Activated CD8-positive, alpha-beta memory T cell treated with anti-CD3 and anti-CD28 coated beads, Interleukin-2, amount 50 U/mL, for 1 hour (primary cell): ENCODE data around the gene EXOC6B.

Experiments
- DNase-seq: peaks from one replicate; pipeline ENCODE4 v3.0.0-alpha.2; 2020; ENCODE audit errors: extremely low read depth

EXOC6B gene

DNA sequence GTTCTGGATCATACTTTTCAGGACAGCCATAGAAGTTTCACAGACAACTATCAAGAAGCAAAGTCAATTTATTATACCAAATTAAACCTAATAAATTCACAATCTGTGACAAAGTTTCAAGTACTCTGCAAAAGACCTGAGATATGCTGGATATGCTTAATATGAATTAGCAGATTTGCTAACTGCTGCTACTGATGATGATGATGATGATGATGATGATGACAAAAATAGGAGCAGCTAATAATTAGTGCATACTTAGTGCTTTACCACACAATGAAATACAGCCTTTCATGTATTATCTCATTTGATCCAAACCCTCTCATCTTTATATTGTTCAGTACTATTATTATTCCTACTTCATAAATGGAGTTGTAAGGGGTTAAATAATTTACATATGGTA lies 462.4 kb downstream of the EXOC6B start:
- no peak for DNase-seq

DNA sequence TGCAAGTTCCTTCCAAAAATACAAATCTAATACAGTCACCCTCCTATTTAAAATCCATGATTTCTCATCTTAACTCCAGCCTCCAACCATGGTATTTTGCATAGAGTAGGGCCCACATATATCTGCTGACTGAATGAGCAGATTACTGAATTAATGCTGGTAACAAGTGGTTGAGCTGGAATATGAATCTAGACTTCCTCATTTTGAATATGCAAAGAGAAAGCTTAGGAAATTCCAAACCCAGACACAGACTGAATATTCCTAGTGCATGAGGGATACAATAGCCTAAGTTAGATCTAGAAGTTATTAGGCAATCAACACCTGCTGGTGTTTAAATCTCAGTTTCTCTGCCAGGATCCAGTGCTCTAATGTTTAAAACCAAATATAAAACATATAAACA lies 463.1 kb downstream of the EXOC6B start:
- no peak for DNase-seq

DNA sequence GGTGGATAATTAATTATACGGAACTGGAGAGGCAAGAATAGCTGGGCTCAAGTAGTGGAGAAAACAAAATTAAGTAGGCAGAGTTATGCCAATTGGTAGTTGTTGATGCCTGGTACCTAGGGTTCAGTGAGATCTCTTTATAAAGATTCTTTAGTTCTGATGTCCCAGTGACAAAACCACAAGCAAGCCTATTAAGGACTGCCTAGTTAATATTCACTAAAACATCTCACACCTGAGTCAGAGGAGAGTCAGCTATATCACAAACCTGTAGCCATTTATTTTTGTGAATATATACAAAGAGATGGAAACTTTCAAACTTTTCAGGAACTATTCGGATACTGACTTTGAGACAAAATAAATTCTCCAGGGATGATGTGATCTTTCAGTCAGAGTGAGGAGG lies 464.3 kb downstream of the EXOC6B start:
- no peak for DNase-seq

DNA sequence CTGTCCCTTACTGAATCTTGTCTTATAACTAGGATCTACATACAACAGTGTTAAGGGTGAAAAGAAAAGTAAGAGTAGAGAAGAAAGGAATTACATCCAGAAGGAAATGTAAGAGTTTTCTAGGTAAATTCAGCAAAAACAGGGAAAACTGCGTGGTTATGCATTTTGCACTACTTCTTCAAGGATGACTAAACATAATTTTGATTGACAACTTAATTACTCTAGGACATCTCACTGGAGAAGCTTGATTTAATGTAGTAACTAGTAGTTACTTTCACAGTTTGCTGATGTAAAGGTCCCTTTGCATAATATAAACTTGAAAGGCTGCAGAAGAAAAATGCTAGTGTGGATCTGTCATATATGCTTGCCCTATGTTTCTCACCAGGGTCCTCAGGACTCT lies 464.8 kb downstream of the EXOC6B start:
- DNase-seq: no peak

DNA sequence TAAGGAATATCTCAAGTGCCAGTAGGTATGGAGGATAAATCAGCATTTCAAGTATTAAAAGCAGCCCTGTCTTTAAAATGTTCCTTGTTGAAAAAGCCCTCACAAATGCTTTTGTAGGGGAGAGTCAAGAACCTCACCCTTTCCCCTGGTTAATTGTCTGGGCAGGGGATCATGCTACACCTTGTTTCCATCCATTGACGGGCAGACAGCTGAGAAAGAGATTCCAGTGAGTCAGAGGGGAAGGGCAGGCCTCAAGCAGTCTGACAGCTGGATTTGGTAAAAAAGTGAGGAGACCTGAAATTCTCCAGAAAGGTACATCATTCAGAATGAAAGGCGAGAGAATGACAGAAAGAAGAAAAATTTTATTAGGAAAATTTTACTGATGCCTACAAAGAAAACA lies 475.0 kb downstream of the EXOC6B start:
- DNase-seq: no peak

DNA sequence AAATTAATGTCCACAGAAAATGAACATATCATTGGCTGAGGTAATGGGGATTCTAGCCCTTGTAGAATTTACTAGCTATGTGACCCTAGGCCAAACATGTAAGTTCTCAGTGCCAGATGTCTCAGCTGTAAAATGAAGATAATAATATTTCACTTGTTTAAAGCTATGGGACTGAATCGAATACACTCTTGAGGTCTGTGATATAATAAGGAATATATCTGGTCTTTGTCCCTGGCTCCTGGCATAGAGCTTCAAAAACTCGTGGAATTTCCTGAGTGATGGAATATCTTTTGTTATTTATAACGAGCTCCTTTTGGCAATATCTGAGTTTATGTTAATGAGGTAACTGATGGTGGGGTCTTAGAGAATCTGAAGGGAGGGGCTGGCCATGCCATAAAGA lies 476.8 kb downstream of the EXOC6B start:
- no peak for DNase-seq

DNA sequence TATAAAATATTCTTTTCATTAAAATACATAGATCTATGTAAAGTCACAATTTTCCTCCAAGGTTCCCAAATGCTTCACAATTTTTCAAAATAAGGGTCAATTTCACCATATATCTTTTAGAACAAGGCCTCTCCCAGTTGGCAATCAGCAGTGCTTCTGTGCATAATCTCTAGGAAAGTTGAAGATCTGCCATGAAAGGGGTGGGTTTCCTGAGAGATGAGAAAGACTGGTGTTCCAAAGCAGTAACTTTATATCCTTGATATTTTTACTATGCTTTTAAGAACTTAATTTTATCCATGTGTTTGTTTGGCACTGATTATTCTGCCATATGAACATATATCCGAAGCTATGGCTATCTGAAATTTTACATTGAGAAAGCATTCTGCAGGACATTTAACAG lies 478.8 kb downstream of the EXOC6B start:
- no peak for DNase-seq

DNA sequence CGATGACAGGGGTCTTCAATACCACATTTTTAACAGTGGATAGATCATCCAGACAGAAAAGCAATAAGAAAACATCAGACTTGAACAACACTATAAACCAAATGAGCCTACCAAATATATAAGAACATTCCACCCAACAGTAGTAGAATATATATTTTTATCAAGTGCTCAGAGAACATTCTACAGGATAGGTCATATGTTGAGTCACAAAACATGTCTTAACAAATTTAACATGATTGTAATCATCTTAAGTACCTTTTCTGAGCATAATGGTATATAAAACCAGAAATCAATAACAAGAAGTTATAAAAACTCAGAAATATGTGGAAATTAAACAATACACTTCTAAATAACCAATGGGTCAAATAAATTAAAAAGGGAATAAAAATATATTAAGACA lies 484.2 kb downstream of the EXOC6B start:
- DNase-seq: no peak

DNA sequence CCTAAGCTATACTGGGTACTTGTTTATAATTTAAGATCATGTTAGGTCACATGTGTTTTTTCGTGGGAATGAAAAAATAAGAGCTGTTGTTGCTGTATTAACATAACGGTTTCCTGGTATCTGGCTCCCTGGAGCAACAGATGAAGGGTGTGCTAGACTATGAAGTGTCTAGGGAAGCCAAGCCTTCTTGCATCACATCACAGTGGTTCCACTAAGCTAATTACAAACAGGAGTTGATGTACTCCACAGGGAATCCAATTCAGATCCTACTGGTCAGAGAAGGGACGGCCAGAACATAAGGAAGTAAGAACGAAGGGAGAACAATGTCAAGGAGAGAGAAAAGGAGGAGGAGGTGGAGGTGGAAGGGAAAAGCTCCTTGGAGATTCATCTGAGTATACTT lies 485.2 kb downstream of the EXOC6B start:
- no peak for DNase-seq

DNA sequence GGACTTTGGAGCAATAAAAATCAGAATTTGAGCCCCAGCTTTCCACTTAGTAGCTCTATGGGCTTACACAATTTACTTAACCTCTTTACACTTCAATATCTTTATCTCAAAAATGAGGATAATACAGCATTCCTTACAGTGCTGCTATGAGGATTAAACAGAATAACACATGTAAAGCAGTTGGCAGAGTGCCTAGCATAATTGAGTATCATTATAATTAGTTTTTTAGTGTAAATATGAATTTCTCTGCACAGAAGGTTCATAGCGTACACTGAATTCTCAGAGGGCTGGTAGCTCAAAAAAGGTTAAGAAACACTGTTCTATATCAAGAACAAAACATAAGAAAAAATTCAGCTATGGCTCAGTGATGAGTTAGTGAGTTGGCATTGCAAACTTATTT lies 487.8 kb downstream of the EXOC6B start:
- no peak for DNase-seq

DNA sequence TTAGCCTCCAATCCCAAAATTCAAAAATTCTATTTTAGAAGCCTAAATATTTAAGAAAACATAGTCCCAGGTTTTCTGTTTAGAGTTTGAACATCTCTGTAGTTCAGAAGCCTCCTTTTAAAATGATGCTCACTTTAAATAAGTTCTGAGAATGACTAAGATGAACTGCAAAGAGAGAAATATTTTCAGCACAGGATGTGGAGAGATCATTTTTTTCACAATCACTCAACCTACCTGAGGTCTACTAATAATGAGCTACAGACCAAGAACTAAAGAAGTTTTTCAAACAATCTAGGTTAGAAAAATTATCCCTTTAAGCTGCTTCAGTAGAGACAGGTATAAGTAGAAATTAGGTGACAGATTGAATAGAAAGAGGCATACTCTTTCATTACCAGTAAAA lies 493.1 kb downstream of the EXOC6B start:
- no peak for DNase-seq

DNA sequence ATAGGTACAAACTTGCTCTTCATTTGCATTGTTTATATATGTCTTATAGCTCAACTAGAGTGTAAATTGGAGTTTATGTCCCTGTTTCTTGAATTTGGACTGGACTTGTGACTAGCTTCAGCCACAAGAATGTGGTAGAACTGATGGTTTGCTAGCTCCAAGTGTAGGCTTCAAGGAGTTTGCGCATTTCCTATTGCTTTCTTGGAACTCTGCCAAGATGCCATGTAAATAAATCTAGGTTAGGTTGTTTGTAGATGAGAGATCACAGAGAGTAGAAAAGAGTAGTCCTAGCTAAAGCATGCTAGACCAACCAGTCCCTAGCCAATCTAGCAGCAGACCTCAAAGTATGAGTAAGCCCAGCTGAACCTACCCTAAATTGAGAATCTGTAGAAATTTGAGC lies 495.2 kb downstream of the EXOC6B start:
- no peak for DNase-seq

DNA sequence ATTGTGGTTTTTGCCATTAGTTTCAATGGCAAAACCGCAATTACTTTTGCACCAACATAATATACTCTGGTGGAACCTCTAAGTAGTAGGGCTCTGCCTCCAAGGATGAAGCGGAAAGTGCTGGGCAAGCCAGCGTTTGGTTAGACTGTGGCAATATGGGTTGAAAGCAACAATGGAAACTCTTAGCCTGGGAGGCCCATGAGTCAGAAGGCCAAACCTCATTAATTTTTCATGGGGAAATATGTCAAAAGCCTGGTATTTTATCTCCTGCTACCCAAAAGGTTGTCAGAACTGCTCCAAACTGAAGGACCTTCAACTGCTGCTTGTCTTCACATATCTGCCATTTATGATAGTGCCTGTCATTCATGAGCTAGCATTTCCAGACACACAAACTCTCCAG lies 499.1 kb downstream of the EXOC6B start:
- DNase-seq: no peak

DNA sequence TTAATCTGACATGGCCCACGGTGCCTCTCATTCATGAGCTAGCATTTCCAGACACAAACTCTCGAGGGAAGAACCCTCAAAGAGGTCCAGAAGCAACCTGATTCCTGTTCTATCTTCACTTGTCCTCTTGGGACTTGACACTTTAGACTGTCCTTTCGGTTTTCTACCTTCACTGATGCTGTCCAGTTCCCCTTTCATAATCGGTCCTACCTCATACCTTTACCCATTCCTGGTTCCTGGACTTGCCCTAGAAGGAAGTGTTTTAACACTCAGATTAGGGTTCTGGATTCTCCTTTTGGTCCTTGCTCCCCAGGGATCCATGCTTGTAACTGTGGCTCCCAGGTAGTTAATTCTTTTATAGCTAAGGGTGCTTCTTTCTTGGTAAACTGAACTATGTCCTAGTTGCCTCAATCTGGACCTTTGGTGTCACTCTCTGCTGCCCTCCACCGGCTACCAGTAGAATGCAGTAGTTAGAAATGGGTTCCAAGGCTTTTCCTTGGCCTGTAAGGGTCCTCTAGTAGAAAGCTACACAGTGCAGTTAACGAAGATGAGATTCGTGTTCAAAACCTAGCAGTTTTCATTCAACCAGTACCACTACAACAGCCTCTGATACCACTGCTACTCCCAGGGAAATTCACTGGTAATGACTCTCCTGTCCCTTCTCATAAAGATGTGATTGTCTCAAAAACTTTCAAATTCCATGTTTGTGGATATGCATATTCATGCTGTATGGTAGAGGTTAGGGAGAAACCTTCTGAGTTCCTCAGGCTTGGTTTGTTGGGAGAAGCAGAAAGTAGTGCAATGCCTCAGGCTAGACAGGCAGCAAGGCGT lies 500.0 kb downstream of the EXOC6B start:
- DNase-seq: no peak

DNA sequence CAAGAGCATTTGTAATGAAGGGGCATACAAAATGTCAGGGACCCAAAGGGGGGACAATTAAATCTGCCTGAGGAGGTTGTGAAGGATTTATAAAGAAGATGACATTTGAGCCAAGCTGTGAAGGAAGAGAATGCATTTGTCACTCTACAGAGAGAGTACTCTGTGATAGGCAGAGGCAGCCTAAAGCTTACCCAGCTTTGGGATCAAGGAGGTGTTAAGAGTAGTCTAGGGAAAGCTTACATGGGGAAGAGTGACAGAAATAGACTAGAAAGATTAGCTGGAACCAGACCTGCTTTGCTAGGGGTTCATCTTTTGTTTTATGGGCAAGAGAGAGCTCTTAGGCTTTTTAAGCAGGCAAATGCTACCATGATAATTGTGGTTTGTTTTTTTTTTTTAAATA lies 509.1 kb downstream of the EXOC6B start:
- DNase-seq: no peak

DNA sequence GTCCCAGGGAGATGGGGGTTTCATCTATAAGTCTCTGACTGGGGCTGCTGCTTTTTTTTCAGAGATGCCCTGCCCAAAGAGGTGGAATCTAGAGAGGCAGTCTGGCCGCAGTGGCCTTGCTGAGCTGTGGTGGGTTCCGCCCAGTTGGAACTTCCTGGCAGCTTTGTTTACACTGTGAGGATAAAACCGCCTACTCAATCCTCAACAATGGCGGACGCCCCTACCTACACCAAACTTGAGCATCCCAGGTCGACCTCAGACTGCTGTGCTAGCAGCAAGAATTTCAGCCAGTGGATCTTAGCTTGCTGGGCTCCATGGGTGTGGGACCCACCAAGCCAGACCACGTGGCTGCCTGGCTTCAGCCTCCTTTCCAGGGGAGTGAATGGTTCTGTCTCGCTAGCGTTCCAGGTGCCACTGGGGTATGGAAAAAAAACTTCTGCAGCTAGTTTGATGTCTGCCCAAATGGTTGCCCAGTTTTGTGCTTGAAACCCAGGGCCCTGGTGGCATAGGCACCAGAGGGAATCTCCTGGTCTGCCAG lies 525.6 kb downstream of the EXOC6B start:
- no peak for DNase-seq

DNA sequence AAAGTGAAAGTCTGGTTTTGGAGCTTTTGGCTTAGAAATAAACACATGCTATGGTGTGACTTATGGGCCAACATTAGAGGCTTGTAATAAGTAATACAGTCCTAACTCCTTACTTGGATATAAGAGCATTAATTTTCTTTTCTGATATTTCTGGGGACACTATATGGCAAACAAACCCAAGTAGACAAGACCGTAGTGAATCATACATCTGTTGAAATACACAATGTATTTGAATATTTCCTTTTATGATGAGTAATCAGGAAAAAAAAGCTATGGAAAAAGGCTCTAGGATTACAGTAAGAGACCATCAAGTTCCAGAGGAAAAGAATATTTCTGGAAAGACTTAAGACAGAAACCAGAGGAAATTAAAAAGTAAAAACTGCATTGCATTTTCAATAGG lies 532.2 kb downstream of the EXOC6B start:
- no peak for DNase-seq

DNA sequence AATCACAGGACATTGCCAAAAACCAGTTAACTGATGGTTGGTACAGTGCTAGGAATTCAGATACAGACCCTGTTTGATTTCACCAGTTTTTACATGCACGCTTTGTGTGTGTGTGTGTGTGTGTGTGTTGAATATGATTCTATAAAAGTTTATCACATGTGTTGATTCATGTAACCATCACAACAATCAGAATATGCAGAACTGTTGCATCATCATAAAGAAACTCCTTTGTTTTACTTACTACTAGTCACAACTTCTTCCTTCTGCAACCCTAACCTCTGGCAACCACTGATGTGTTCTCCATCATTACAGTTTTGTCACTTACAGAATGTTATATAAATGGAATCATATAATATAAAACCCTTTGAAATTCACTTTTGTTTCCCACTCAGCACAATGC lies 533.4 kb downstream of the EXOC6B start:
- DNase-seq: no peak

DNA sequence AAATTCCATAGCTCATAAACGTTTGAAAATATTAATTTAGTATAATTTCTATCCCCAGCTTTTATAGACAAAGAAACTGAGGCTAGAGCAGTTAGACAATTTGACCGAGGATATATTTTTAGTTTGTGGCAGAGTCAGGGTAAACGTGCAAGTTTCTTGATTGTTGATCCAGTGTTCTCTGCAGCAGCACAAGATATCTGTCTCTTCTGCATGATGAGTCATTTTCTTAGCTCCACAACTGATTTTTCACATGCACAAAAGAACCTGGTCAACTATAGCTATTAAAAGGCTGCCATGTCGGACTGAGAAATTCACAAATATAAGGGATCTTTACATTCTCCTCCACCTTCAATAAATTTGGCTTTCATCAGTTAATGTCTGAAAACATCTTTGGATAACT lies 534.8 kb downstream of the EXOC6B start:
- DNase-seq: no peak

DNA sequence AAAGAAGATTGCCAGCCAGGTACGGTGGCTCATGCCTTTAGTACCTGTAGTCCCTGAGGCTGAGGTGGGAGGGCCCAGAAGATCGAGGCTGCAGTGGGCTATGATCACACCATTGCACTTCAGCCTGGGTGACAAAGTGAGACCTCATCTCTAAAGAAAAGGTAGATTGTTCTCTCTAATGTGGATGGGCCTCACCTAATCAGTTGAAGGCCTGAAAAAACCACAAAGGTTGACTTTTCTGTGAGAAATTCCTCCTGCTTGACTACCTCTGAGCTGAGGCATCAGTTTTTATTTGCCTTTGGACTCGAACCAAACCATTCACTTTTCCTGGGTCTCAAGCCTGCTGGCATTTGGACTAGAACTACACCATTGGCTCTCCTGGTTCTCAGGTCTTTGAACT lies 536.1 kb downstream of the EXOC6B start:
- DNase-seq: no peak

DNA sequence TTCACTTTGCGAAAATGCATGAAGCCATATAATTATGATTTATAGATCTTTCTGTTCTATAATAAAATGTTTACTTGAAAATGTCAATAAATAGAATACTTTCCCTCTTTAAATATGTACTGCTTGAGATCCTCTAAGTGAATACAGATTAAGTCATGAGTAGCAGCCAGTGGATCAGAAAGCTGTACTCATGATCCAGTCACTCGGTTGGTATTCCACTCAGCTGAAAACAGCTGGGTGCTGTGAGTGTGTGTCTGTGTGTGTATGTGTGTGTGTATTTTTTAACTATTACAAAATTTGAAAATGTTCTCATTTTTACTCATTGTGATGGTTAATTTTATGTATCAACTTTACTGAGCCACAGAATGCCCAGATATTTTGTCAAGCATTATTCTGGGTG lies 536.5 kb downstream of the EXOC6B start:
- no peak for DNase-seq

DNA sequence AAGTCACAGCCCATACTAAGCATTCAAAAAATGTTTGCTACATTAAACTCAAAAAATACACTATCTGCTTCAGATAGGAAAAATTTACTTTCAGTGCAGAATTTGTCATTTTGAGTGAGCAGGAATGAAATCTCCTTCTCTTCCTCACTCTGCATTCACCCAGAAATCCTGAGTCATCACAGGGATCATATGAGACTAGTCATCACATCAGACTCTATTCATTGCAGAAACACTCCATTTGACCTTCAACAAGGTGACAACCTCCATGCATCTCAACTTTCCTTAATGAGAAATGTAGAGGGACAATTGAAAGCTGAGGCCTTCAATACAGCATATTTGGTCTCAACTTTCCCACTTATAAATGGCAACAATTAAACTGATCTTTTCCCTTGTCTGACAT lies 547.8 kb downstream of the EXOC6B start:
- DNase-seq: no peak

DNA sequence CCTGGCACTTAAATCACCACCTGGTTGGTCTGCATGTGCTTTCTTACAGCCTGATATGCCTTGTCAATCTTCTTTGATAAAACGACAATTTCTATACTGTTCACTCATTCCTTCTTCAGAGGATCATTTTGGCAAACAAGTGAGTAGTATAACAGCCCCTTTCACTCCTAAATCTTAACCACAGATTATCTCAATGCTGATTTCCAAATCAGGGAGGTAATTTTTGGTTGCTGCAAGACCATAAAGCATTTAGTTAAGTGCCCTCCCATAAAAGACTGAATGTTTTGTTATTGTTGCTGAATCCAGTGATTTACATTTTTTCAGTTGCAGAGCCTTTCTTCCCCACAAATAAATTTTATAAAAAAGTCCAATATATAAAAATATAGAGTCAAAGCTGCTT lies 549.0 kb downstream of the EXOC6B start:
- no peak for DNase-seq

DNA sequence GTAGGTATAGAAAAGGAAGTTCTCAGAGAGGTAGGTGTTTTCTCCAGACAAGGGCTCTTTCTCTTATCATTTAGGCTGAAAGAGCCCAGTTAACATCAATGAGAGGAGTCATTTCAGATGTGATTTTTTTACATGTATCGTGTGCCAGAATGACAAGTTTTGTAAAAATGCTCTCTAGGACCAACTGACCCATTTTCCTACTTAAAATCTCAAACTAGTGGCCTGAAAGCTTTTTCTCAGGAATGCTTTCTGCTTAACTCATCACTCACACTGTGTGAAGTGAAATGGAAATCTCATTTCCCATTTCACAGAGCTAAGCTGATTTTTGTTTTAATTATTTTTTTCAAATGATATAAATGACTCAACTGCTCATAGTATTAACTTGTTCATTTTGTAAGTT lies 549.5 kb downstream of the EXOC6B start:
- no peak for DNase-seq
